HG02852 (cell line): Measurements from ENCODE around the gene RASA3.
A peak's percentile ranks its signal among the peaks of the same experiment; 100 is the strongest.
"Not testable (repeated sequence)": the region's sequence is repeated elsewhere in the genome, so short reads cannot be mapped to it uniquely, and the experiment has no call there.

Experiments used
- ATAC-seq: cut with Tn5 transposase; IDR thresholded peaks from one replicate; pipeline ENCODE4 v1.9.1; 2021; ENCODE audit warnings: mild to moderate bottlenecking, moderate library complexity; ENCODE audit not compliant: unreplicated experiment

Gene RASA3

GRCh38 chr13:114024603-114025404 lies 107.6 kb downstream of the RASA3 start:
- ATAC-seq, result peak; percentile 76

DNA sequence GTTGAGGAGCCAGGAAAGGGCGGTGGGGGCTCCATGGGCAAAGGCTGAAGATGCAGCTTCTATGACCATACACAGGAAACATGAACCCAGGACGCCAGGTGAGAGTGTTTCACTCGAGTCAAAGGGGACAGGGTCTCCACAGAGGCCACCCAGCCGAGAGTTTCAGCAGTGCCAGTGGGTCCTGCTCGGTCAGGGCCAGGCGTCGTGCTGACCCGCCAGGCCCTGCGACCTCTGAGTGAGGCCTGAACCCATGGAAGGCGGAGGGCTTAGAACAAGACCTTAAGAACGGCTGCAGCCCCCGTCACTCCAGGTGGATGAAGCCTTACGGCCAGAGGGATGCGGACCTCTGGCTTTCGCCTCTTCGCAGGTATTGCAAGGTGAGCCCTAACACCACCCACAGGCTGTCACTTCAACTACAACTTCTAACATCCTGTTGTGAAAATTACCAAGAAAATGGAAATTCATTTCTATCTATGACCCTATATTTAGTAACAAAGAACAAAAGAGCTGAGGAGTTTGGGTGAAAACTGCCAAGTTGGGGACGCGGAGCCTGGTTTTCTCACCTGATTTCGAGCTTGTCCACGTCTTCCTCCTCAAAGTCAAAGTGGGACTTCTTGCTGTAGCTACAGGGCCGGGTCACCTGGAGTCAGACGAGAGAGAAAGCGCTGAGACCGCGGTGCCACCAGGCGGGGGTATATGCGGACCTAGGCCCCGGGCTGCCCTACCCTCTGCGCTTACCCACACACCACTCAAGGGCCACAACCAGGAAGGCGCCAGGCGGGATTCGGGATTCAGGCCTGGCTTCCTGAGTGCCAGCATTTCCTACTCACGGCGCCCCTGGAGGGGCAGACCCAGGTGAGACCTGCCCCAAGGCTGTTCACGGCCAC lies 108.5 kb downstream of the RASA3 start:
- no peak for ATAC-seq

DNA sequence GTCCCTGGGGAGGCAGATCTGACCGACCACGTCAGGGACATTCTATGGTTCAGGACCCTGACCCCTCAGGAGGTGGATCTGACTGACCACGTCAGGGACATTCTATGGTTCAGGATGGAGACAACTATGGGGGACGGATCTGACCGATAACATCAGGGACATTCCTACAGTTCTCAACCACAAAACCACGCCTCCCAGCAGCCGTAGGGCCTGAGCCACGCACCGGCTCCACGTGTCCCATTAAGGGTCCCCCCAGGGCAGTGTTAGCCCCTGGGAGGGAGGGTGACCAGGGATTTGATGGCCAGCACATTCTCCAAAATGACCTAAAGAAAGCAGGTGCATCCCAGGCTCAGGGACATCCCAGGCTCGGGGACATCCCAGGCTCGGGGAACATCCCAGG lies 109.5 kb downstream of the RASA3 start:
- ATAC-seq, result no peak

DNA sequence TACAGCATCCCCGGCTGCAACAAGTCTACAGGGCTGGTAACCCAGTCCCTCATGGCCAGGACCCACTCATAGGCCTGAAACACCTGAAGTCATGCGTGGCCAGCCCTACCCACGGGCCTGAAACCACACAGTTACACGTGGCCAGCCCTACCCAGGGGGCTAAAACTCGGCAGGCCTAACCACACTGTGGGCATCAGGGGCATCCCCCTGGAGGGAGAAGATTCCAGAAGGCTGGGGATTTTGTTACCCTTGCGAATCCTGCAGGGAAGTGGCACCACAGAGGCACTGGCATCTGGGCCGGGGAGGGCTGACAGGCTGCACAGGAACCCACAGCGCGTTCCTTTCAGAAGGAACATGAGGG lies 110.1 kb downstream of the RASA3 start:
- no peak for ATAC-seq

DNA sequence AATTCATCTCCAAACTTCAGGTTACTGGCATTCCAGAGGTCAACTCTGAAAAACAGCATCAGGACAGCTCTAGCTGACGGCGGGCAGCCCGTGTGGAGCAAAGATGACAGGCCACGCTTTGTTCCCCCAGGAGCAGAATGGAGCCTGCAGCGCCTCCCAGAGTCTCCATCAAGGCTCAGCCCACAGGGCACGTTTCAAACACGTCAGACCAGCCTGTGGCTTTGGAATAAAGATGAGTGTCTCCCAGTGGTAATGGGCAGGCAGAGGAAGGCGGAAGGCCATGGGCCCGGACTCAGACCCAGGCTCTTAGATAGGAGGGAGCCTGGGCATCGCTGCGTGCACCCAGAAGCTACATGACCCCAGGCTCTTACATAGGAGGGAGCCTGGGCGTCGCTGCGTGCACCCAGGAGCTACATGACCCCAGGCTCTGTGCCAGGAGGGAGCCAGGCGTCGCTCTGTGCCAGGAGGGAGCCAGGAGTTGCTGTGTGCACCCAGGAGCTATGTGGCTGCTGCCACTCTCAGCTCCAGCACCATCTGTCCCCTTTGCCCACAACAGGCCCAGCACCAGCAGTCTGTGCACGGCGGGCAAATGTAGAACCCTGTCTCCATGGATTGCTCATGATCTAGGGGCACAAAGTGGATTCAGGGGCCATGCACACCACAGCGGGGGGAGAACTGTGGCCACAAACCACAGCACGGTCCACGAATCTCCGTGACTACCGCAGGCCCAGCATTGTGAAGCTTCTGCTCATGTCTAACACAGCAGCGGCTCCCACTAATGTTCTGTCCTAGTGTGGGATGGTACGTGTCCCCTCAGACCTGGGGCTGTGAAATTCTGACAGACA lies 110.7 kb downstream of the RASA3 start:
- ATAC-seq, result no peak

- ATAC-seq, result no peak
These were observed 111.5 kb downstream of the RASA3 start for GRCh38 chr13:114020750-114021463.

GRCh38 chr13:114020134-114020533 lies 112.3 kb downstream of the RASA3 start:
- ATAC-seq, result not testable (repeated sequence)

GRCh38 chr13:114019367-114019766 lies 113.1 kb downstream of the RASA3 start:
- ATAC-seq, result no peak

DNA sequence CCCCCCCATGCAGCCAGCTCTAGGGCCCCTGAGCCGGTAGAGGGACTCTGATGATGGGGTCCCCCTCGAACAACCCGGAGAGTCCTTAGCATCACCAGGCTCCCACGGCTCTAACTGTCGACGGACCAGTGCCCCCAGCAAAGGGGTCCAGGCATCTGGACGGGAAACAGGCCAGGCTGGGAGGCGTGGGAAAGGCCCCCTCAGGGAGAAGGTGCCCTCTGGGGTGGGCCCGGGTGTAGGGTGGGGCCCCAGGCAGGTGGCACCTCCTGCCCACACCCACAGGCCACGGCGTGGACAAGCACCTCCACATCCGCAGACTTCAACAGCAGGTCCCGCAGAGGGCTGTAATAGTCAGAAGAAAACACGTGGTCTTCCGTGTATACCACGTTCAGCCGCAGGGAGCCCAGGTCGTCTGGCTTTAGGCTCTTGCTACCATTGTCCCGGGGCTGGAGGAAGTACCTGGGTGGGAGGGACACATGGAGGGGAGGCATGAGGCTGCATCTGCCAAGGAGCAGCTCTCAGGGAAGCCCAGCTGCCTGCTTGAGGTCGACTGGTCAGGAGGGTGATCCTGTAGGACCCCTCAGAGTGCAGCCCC lies 113.9 kb downstream of the RASA3 start:
- ATAC-seq, result no peak

- ATAC-seq, result no peak
These were observed 114.5 kb downstream of the RASA3 start for GRCh38 chr13:114017966-114018365.

DNA sequence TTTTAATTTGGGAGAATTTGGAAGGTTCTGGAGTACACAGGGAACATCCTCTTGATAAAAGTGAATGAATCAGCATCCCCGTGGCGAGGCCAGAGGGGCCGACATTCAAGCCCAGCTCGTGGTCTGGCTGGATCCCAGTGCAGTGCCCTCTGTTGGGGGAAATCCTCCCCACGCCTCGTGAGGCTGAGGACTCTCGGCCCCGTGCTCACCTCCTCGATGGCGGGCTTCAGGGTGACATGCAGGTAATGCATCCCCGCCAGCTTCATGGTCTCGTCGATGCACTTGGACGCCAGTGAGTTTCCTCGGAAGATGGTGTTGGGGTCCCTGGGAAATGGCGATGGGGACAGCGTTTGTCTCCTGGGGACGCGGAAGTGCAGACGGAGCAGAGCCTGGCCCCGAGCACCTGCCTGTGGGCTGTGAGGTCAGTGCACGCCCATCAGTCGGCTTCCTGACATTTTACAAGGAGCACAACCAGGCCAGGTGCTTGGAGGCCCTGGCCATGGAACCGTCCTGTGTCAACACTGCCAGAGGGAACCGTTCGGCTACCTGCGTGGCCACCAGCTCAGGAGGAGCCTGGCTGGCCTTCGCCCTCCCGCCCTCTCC lies 115.3 kb downstream of the RASA3 start:
- no peak for ATAC-seq

- no peak for ATAC-seq
These were observed 115.9 kb downstream of the RASA3 start for GRCh38 chr13:114016321-114017027.

DNA sequence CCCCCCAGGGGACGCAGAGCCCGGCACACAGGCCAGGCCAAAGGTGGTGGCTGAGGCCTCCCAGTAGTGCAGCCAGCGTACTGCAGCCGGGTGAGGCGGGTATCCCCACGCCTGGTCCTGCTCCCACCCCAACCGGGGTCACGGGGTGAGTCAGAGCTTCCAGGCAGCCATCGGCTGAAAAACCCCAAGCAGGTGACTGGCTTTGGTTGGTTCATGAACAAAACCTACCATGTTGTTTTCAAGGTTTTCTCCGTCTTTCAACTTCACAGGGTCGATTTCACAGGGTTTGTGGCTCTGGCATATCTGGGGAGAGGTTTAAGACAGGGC lies 116.5 kb downstream of the RASA3 start:
- ATAC-seq, result no peak

- ATAC-seq, result no peak
These were observed 117.1 kb downstream of the RASA3 start for GRCh38 chr13:114015111-114015968.

DNA sequence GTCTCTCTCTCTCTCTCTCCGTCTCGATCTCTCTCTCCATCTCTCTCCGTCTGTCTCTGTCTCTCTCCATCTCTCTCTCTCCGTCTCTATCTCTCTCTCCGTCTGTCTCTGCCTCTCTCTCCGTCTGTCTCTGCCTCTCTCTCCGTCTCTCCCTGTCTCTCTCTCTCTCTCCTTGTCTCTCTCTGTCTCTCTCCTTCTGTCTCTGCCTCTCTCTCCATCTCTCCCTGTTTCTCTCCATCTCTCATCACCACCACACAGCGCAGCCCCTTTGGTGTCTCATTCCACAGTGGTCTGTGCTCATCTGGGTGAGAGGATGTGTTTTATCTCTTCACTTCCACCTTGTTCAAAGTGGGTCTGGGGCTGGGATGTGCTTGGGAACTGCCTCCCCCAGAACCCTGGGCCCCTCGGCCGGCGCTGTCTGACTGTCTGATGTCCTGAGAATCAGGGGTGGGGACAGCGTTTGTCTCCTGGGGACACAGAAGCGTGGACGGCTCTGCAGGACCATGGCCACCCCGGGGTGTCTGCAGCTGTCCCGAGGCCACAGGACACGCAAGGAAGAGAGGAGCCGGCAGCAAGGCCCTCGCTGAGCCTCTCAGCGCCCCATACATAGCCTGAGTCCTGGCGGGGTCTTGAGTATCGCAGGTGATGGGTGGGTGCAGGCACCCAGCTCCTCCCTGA lies 118.3 kb downstream of the RASA3 start:
- no peak for ATAC-seq

- ATAC-seq, result no peak
These were observed 119.1 kb downstream of the RASA3 start for GRCh38 chr13:114013336-114013735.

DNA sequence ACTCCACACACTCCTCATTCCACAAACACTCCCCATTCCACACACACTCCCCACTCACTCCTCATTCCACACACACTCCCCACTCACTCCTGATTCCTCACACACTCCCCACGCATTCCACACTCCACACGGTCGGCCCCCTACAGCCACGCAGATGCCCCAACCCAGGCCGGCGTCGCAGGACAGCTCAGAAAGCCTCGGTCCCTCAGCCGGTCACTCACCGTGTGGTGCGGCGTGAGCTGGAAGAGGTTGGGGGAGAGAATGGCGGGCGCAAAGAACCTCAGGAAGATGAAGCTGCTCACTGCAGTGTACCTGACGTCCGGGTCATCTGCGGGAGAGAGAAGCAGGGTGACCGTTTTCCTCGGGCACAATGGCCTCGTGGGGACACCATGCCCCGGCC lies 119.5 kb downstream of the RASA3 start:
- ATAC-seq, result no peak

GRCh38 chr13:114012141-114012540 lies 120.3 kb downstream of the RASA3 start:
- ATAC-seq, result no peak
